Measurements from ENCODE around the gene TSPO2. TPM values are rescaled to one million over a fixed set of nuclear protein-coding genes. Genes with fewer than 3 reads are reported as not detected.

TSPO2 gene
- total RNA-seq, 1 experiment from 2014 or later = not detected

DNA sequence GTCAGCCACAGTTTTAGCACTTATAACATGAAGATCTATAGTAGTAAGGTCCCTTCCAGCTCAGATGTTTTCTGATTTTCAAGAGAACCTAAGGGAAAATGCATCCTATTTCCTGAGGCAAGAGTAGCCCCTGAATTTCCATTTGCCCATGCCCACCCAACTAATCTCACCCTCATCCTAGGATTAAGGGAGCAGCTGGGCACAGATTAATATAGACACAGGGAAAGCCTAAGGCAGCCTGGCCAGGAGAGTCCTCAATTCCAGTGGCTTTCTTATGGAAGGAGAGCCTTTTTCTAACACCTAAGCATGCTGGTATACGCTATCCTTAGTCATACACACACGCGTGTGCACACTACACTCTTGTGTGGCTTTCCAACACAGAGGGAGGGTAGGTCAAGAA is 12.2 kb downstream of the TSPO2 start:
- no peaks in the 10 kb centered on the region for H3K36me3 ChIP-seq (ENCODE audit: control insufficient read depth in 1 of 2, insufficient read depth in 2 of 2, low read length in 2 of 2)
- H3K9me2 ChIP-seq (ENCODE audit: insufficient read depth) = no peaks in the 10 kb centered on the region
- H3K4me3 ChIP-seq (replicated peaks in 1 of 2; ENCODE audit: low read depth in 1 of 2, low read length in 2 of 2) = no peak overlapping the region
- POLR2A ChIA-PET = no interaction called here
- intact Hi-C loops (cut with micrococcal nuclease) = no loop called here
- no peaks in the 10 kb centered on the region for H3K79me2 ChIP-seq (ENCODE audit: insufficient read depth, low read length)
- no peaks in the 10 kb centered on the region for H3K27me3 ChIP-seq (ENCODE audit: insufficient read depth, low read length)
- H3K9ac ChIP-seq (ENCODE audit: low read length) = no peak overlapping the region
- DNase-seq (ENCODE audit: low read depth, low spot score) (no peak), ATAC-seq (no peak)
- no peaks in the 10 kb centered on the region for H4K20me1 ChIP-seq (ENCODE audit: insufficient read depth)
- H3K4me2 ChIP-seq (ENCODE audit: low read length) = no peak overlapping the region
- RAD21 ChIA-PET (ENCODE audit: low non-redundant PET in 1 of 2, low total read pairs in 2 of 2, uncharacterized antibody in 2 of 2, unreplicated experiment in 2 of 2) = no interaction called here
- peaks cover 0 to 10% of the 10 kb centered on the region in 2 experiments; a peak in 1 of 4 replicates for H3K4me1 ChIP-seq (ENCODE audit: control insufficient read depth in 1 of 2, insufficient read depth in 2 of 2, low read length in 2 of 2)
- no peak for TF ChIP-seq ELF1 (IDR thresholded peaks at IDR 0.05; ENCODE audit: borderline replicate concordance, low read depth)
- TF ChIP-seq FOSL1 (IDR thresholded peaks at IDR 0.05; ENCODE audit: low read depth) = no peak
- no peak for TF ChIP-seq POLR2A (IDR thresholded peaks at IDR 0.05; ENCODE audit: borderline replicate concordance, extremely low read depth, insufficient read depth, insufficient read length)
- TF ChIP-seq RAD21 (IDR thresholded peaks at IDR 0.05; ENCODE audit: low read depth) = no peak
- TF ChIP-seq SRF (IDR thresholded peaks at IDR 0.05; ENCODE audit: low read depth) = no peak
- TF ChIP-seq TCF7L2 (IDR thresholded peaks at IDR 0.05; ENCODE audit: borderline replicate concordance, extremely low read depth, insufficient read depth, insufficient read length) = no peak
- no peak for TF ChIP-seq CBX3 (IDR thresholded peaks at IDR 0.05; ENCODE audit: low read depth)
- no peak for TF ChIP-seq REST (IDR thresholded peaks at IDR 0.05; ENCODE audit: low read depth)
- no peak for TF ChIP-seq SIN3A (IDR thresholded peaks at IDR 0.05; ENCODE audit: low read depth)
- TF ChIP-seq CEBPB (IDR thresholded peaks at IDR 0.05; ENCODE audit: low read depth) = no peak
- TF ChIP-seq POLR2AphosphoS5 (IDR thresholded peaks at IDR 0.05; ENCODE audit: low read depth, low read length) = no peak
- no peak for TF ChIP-seq EZH2 (IDR thresholded peaks at IDR 0.05)
- TF ChIP-seq, protein P1, sequence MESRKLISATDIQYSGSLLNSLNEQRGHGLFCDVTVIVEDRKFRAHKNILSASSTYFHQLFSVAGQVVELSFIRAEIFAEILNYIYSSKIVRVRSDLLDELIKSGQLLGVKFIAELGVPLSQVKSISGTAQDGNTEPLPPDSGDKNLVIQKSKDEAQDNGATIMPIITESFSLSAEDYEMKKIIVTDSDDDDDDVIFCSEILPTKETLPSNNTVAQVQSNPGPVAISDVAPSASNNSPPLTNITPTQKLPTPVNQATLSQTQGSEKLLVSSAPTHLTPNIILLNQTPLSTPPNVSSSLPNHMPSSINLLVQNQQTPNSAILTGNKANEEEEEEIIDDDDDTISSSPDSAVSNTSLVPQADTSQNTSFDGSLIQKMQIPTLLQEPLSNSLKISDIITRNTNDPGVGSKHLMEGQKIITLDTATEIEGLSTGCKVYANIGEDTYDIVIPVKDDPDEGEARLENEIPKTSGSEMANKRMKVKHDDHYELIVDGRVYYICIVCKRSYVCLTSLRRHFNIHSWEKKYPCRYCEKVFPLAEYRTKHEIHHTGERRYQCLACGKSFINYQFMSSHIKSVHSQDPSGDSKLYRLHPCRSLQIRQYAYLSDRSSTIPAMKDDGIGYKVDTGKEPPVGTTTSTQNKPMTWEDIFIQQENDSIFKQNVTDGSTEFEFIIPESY (IDR thresholded peaks at IDR 0.05; ENCODE audit: extremely low read depth, insufficient replicate concordance, low read length) = no peak
- no peak for TF ChIP-seq YY1 (IDR thresholded peaks at IDR 0.05; ENCODE audit: extremely low read depth, insufficient replicate concordance, low read depth, low read length)
- BruUV-seq (replicated peaks) = no TSS peak
- CTCF ChIA-PET = no interaction called here
- H3K27ac ChIP-seq (ENCODE audit: low read depth, low read length) = no peak overlapping the region
- no peaks in the 10 kb centered on the region for H3K9me3 ChIP-seq (ENCODE audit: control insufficient read depth in 1 of 2, insufficient read depth in 1 of 2, low read depth in 1 of 2, low read length in 2 of 2)
- no peak overlapping the region for H2AFZ ChIP-seq (ENCODE audit: low read depth, low read length, poor library complexity, severe bottlenecking)
